Measurements from ENCODE around the gene ZNF414. TPM values are rescaled to one million over a fixed set of nuclear protein-coding genes. Genes with fewer than 3 reads are reported as not detected.

The ZNF414 gene
- total RNA-seq, 4 donors from 2014 or later: 3.6 to 18.9 (median 10.3) TPM

- TF ChIP-seq CTCF (IDR thresholded peaks at IDR 0.05): no peak
- no peak for TF ChIP-seq EP300 (IDR thresholded peaks at IDR 0.05)
- no peak for TF ChIP-seq POLR2AphosphoS5 (IDR thresholded peaks at IDR 0.05)
- TF ChIP-seq POLR2A (IDR thresholded peaks at IDR 0.05): no peak
- Histone ChIP-seq H3K4me3 (no peak overlapping the region), H3K36me3 (peaks cover 0 to 68% of the 10 kb centered on the region in 2 donors), H3K9me3 (no peaks in the 10 kb centered on the region), H3K4me1 (peaks cover 0 to 15% (median 0%) of the 10 kb centered on the region in 3 donors), H3K27ac (no peak overlapping the region), H3K27me3 (no peaks in the 10 kb centered on the region)
- 80% methylated on average over 1 of the region's 25 CpGs; no CpG with 5 or more reads in 1 of the 2 donors for WGBS, 2 donors (ENCODE audit: low coverage in 1 of 2)
- ATAC-seq: no peak
Measured at GRCh38 chr19:8489561-8490394, 24.2 kb downstream of the ZNF414 start.

- Histone ChIP-seq H3K4me3 (no peak overlapping the region), H3K36me3 (peaks cover 0 to 82% of the 10 kb centered on the region in 2 donors), H3K27ac (no peak overlapping the region), H3K4me1 (peaks cover 0 to 24% (median 0%) of the 10 kb centered on the region in 3 donors), H3K27me3 (no peaks in the 10 kb centered on the region), H3K9me3 (no peaks in the 10 kb centered on the region)
- ATAC-seq: no peak
- 71% methylated on average over 7 of the region's 15 CpGs for WGBS, 2 donors (ENCODE audit: low coverage in 1 of 2)
- TF ChIP-seq POLR2A (IDR thresholded peaks at IDR 0.05): no peak
- no peak for TF ChIP-seq POLR2AphosphoS5 (IDR thresholded peaks at IDR 0.05)
- no peak for TF ChIP-seq CTCF (IDR thresholded peaks at IDR 0.05)
Measured at GRCh38 chr19:8488365-8488764, 25.6 kb downstream of the ZNF414 start.

- ATAC-seq: peak; percentile 53
- Histone ChIP-seq H3K36me3 (peaks cover 0 to 93% of the 10 kb centered on the region in 2 donors), H3K27me3 (no peaks in the 10 kb centered on the region), H3K4me3 (no peak overlapping the region), H3K4me1 (peaks cover 0 to 25% (median 0%) of the 10 kb centered on the region in 3 donors), H3K9me3 (no peaks in the 10 kb centered on the region), H3K27ac (peak overlapping the region in 3 of 4 donors; percentile 17 to 33 (median 19))
- no peak for TF ChIP-seq POLR2AphosphoS5 (IDR thresholded peaks at IDR 0.05)
- no peak for TF ChIP-seq CTCF (IDR thresholded peaks at IDR 0.05)
- no peak for TF ChIP-seq EP300 (IDR thresholded peaks at IDR 0.05)
- no peak for TF ChIP-seq POLR2A (IDR thresholded peaks at IDR 0.05)
- 59 to 85% methylated on average over 8 to 9 of the region's 13 CpGs for WGBS, 2 donors (ENCODE audit: low coverage in 1 of 2)
Measured at GRCh38 chr19:8487137-8487851, 26.7 kb downstream of the ZNF414 start.

- Histone ChIP-seq H3K4me3 (no peak overlapping the region), H3K27ac (peak overlapping the region in 2 of 4 donors; percentile 17 to 33), H3K9me3 (no peaks in the 10 kb centered on the region), H3K36me3 (peaks cover 0 to 97% of the 10 kb centered on the region in 2 donors), H3K4me1 (peaks cover 0 to 31% (median 0%) of the 10 kb centered on the region in 3 donors), H3K27me3 (no peaks in the 10 kb centered on the region)
- no peak for TF ChIP-seq POLR2A (IDR thresholded peaks at IDR 0.05)
- ATAC-seq: no peak
- 73 to 89% methylated on average over 4 to 15 of the region's 16 CpGs for WGBS, 2 donors (ENCODE audit: low coverage in 1 of 2)
Measured at GRCh38 chr19:8486661-8487136, 27.3 kb downstream of the ZNF414 start.

- H3K9me3 ChIP-seq: no peaks in the 10 kb centered on the region
- H3K4me3 ChIP-seq: no peak overlapping the region
- no peak for ATAC-seq
- H3K36me3 ChIP-seq: peaks cover 0 to 98% of the 10 kb centered on the region in 2 donors
- WGBS, 2 donors (ENCODE audit: low coverage in 1 of 2): 100% methylated on average over 8 of the region's 62 CpGs; no CpG with 5 or more reads in 1 of the 2 donors
- H3K27me3 ChIP-seq: no peaks in the 10 kb centered on the region
- H3K27ac ChIP-seq: no peak overlapping the region
- TF ChIP-seq CTCF (IDR thresholded peaks at IDR 0.05): no peak
- no peak for TF ChIP-seq EP300 (IDR thresholded peaks at IDR 0.05)
- no peak for TF ChIP-seq POLR2A (IDR thresholded peaks at IDR 0.05)
- no peak for TF ChIP-seq POLR2AphosphoS5 (IDR thresholded peaks at IDR 0.05)
- H3K4me1 ChIP-seq: peaks cover 0 to 40% (median 3%) of the 10 kb centered on the region in 3 donors
Measured at GRCh38 chr19:8485561-8486371, 28.2 kb downstream of the ZNF414 start.

Data from gastroesophageal sphincter (tissue), 4 donors.